IMR-90 (cell line): ENCODE measurements around the gene FGF6. TPM values are rescaled to one million over a fixed set of nuclear protein-coding genes. Genes with fewer than 3 reads are reported as not detected.

ENCODE experiments used
- ATAC-seq: fragments of 200-7000 bp; cut with Tn5 transposase; 2 replicates; pipeline ENCODE4 v1.9.1; 2020; ENCODE audit warnings: low read depth, mild to moderate bottlenecking, moderate library complexity
- BruUV-seq: library from RNA; stranded (reverse); fragments of 400-500 nt; replicated peaks from 2 replicates; lab custom pipeline; 2021; lab: Mats Ljungman, UMichigan
- CTCF ChIA-PET: fragments of 300-600 bp; formaldehyde crosslinking; extraction: SDS; loops from one replicate; lab custom pipeline; 2021; ENCODE audit warnings: antibody characterized with exemption; lab: Yijun Ruan, JAX
- POLR2A ChIA-PET: fragments of 300-600 bp; sonication (Branson Sonifier 250); formaldehyde crosslinking; loops from one replicate; lab custom pipeline; 2022; ENCODE audit warnings: antibody characterized with exemption; ENCODE audit not compliant: unreplicated experiment; lab: Charles Lee
- DNase-seq: peaks from one replicate; pipeline ENCODE4 v3.0.0; 2013
- H2AFZ ChIP-seq: replicated peaks from 2 replicates; pipeline ENCODE3; 2013; ENCODE audit warnings: low read length, mild to moderate bottlenecking; ENCODE audit not compliant: poor library complexity
- H2AK5ac ChIP-seq: 2 replicates; pipeline ENCODE4 v1.6.1; 2013; ENCODE audit warnings: low read depth, low read length, inconsistent platforms
- H2AK9ac ChIP-seq: replicated peaks from 2 replicates; pipeline ENCODE3; 2013; ENCODE audit warnings: mild to moderate bottlenecking, low read depth, low read length, moderate library complexity; ENCODE audit not compliant: poor library complexity
- H2BK120ac ChIP-seq: 2 replicates; pipeline ENCODE4 v1.6.1; 2013; ENCODE audit warnings: low read depth, low read length, inconsistent platforms
- H2BK15ac ChIP-seq: 3 replicates; pipeline ENCODE4 v1.6.1; 2013; ENCODE audit warnings: low read depth, low read length, inconsistent platforms
- H2BK20ac ChIP-seq: 2 replicates; pipeline ENCODE4 v1.6.1; 2013; ENCODE audit warnings: low read depth, mild to moderate bottlenecking, inconsistent platforms, low read length, moderate library complexity
- H2BK5ac ChIP-seq: 2 replicates; pipeline ENCODE4 v1.6.1; 2013; ENCODE audit warnings: mild to moderate bottlenecking, low read depth, low read length, inconsistent platforms; ENCODE audit not compliant: poor library complexity, severe bottlenecking
- H3K14ac ChIP-seq: replicated peaks from 2 replicates; pipeline ENCODE4 v1.6.1; 2013; ENCODE audit warnings: low read depth, low read length, inconsistent platforms
- H3K18ac ChIP-seq: 2 replicates; pipeline ENCODE4 v1.6.1; 2013; ENCODE audit warnings: low read depth, low read length, control low read depth
- H3K23ac ChIP-seq: 2 replicates; pipeline ENCODE4 v1.6.1; 2013; ENCODE audit warnings: low read depth, low read length, inconsistent platforms
- H3K27ac ChIP-seq: 2 replicates; pipeline ENCODE4 v1.5.1; 2013; ENCODE audit warnings: mild to moderate bottlenecking, control low read depth, low read length; ENCODE audit not compliant: insufficient read depth
- H3K27me3 ChIP-seq: 2 replicates; pipeline ENCODE4 v1.6.1; 2013; ENCODE audit warnings: low read length; ENCODE audit not compliant: control insufficient read depth, insufficient read depth
- H3K36me3 ChIP-seq: 2 replicates; pipeline ENCODE4 v1.6.1; 2013; ENCODE audit warnings: low read length, mixed read lengths; ENCODE audit not compliant: control insufficient read depth, insufficient read depth
- H3K4ac ChIP-seq: 2 replicates; pipeline ENCODE4 v1.6.1; 2013; ENCODE audit warnings: low read depth, low read length, inconsistent platforms
- H3K4me1 ChIP-seq: 2 replicates; pipeline ENCODE4 v1.6.1; 2013; ENCODE audit warnings: low read length, mixed read lengths; ENCODE audit not compliant: control insufficient read depth, insufficient read depth
- H3K4me2 ChIP-seq: 2 replicates; pipeline ENCODE4 v1.6.1; 2013; ENCODE audit warnings: low read depth, mild to moderate bottlenecking, control low read depth, low read length, moderate library complexity
- H3K4me3 ChIP-seq: 2 replicates; pipeline ENCODE4 v1.5.1; 2013; ENCODE audit warnings: low read depth, mild to moderate bottlenecking, control low read depth, low read length, moderate library complexity; ENCODE audit not compliant: insufficient read depth
- H3K56ac ChIP-seq: 2 replicates; pipeline ENCODE4 v1.6.1; 2013; ENCODE audit warnings: low read length, inconsistent platforms; ENCODE audit not compliant: insufficient read depth; ENCODE audit errors: extremely low read depth
- H3K79me1 ChIP-seq, 2 experiments: 2 replicates each; pipeline ENCODE4 v1.6.1; 2013; ENCODE audit warnings: low read length in 2 of 2, inconsistent platforms in 1 of 2, low read depth in 1 of 2
- H3K9ac ChIP-seq: 2 replicates; pipeline ENCODE4 v1.6.1; 2013; ENCODE audit warnings: low read depth, low read length, control low read depth
- H3K9me1 ChIP-seq: 2 replicates; pipeline ENCODE4 v1.6.1; 2013; ENCODE audit warnings: low read length, inconsistent platforms; ENCODE audit not compliant: insufficient read depth
- H3K9me3 ChIP-seq: 2 replicates; pipeline ENCODE4 v1.6.1; 2013; ENCODE audit warnings: low read length; ENCODE audit not compliant: control insufficient read depth, insufficient read depth
- H4K20me1 ChIP-seq: 2 replicates; pipeline ENCODE4 v1.6.1; 2013; ENCODE audit warnings: low read length, inconsistent platforms; ENCODE audit not compliant: insufficient read depth
- H4K5ac ChIP-seq: 2 replicates; pipeline ENCODE4 v1.6.1; 2013; ENCODE audit warnings: mild to moderate bottlenecking, low read depth, low read length, control low read depth
- H4K8ac ChIP-seq, 2 experiments: 2 replicates each; pipeline ENCODE4 v1.6.1; 2013; ENCODE audit warnings: low read depth in 2 of 2, low read length in 2 of 2, control low read depth in 1 of 2, inconsistent platforms in 1 of 2
- H4K91ac ChIP-seq: 2 replicates; pipeline ENCODE4 v1.6.1; 2013; ENCODE audit warnings: low read depth, low read length, inconsistent platforms; ENCODE audit not compliant: insufficient read depth
- BHLHE40 ChIP-seq: fragments of 150-350 bp; IDR thresholded peaks from 2 replicates; pipeline ENCODE4 v1.6.1; 2016; ENCODE audit warnings: mild to moderate bottlenecking, low read depth, low read length
- CHD1 ChIP-seq: IDR thresholded peaks from 2 replicates; pipeline ENCODE4 v1.6.1; 2012; ENCODE audit warnings: low read depth, low read length, improper control_type of control experiment
- FOS ChIP-seq: fragments of 150-350 bp; IDR thresholded peaks from 2 replicates; pipeline ENCODE4 v1.6.1; 2016; ENCODE audit warnings: low read depth, low read length
- MAFK ChIP-seq: IDR thresholded peaks from 2 replicates; pipeline ENCODE4 v1.6.1; 2012; ENCODE audit warnings: low read depth, low read length, improper control_type of control experiment
- NFE2L2 ChIP-seq: fragments of 150-350 bp; IDR thresholded peaks from 2 replicates; pipeline ENCODE4 v1.6.1; 2016; ENCODE audit warnings: low read depth, mild to moderate bottlenecking, low read length
- POLR2A ChIP-seq: IDR thresholded peaks from 2 replicates; pipeline ENCODE4 v1.6.1; 2012; ENCODE audit warnings: mild to moderate bottlenecking, low read depth, low read length
- RAD21 ChIP-seq: IDR thresholded peaks from 2 replicates; pipeline ENCODE4 v1.6.1; 2012; ENCODE audit warnings: low read length, improper control_type of control experiment
- RCOR1 ChIP-seq: IDR thresholded peaks from 2 replicates; pipeline ENCODE4 v1.6.1; 2012; ENCODE audit warnings: mild to moderate bottlenecking, low read length, improper control_type of control experiment; ENCODE audit not compliant: insufficient replicate concordance
- SMC3 ChIP-seq: fragments of 150-350 bp; IDR thresholded peaks from 2 replicates; pipeline ENCODE4 v1.6.1; 2016; ENCODE audit warnings: low read depth, mild to moderate bottlenecking, antibody characterized with exemption, low read length, moderate library complexity
- WGBS, 2 experiments: methylation state at CpG; one replicate each; pipeline versions ENCODE4 v1.1.5 to v1.1.7; 2013; ENCODE audit warnings: missing lambda C conversion rate in 2 of 2; ENCODE audit not compliant: insufficient read length in 1 of 2; ENCODE audit errors: extremely low coverage in 2 of 2; 5-methylcytosine and 5-hydroxymethylcytosine counted together
- dilution Hi-C: fragments of 300-500 bp; cut with HindIII; formaldehyde crosslinking; loops from one replicate; pipeline ENCODE4 v1.14.3; 2018; ENCODE audit warnings: low sequenced_read_pairs; ENCODE audit not compliant: unreplicated experiment
- in situ Hi-C: fragments of 300-500 bp; cut with MboI; formaldehyde crosslinking; loops from 3 replicates; pipeline ENCODE4 v1.14.3; 2019; ENCODE audit warnings: low sequenced_read_pairs, inconsistent platforms, mixed read lengths
- intact Hi-C: fragments of 100-400 bp; cut with micrococcal nuclease; formaldehyde crosslinking; loops from 2 replicates; pipeline ENCODE4 v1.10.0; 2022
- polyA plus RNA-seq, 3 experiments: library from polyadenylated mRNA; depleted of rRNA; stranded (reverse); fragments of >200 nt; gene quantifications; 2 replicates each; pipeline ENCODE4 v1.2.3, GENCODE V29; 2012; ENCODE audit warnings: low replicate concordance in 1 of 3
- total RNA-seq: library from RNA; depleted of rRNA; stranded (reverse); fragments of >200 nt; gene quantifications from 2 replicates; pipeline ENCODE4 v1.2.3, GENCODE V29; 2012
- TF ChIP-seq, protein P1 (sequence below): fragments of 150-350 bp; IDR thresholded peaks from 2 replicates; pipeline ENCODE4 v1.6.1; 2016; ENCODE audit warnings: low read depth, mild to moderate bottlenecking, low read length, moderate library complexity, borderline replicate concordance

FGF6 gene
- total and polyA plus RNA-seq, 2 of the 4 experiments (the other 2 are of a cell fraction) = not detected

GRCh38 chr12:4416276-4416675, 29.3 kb downstream of the FGF6 start:
- H3K18ac ChIP-seq = no peak overlapping the region
- no peak overlapping the region for H3K4me3 ChIP-seq
- ChIA-PET CTCF (no interaction called here), POLR2A (no interaction called here)
- ATAC-seq (no peak), DNase-seq (no peak)
- H4K20me1 ChIP-seq = no peaks in the 10 kb centered on the region
- H2BK5ac ChIP-seq = no peak overlapping the region
- H3K9me1 ChIP-seq = no peaks in the 10 kb centered on the region
- dilution Hi-C loops = no loop called here
- H2AK5ac ChIP-seq = no peak overlapping the region
- no peak overlapping the region for H3K56ac ChIP-seq
- H3K4ac ChIP-seq = no peak overlapping the region
- no peak overlapping the region for H2BK15ac ChIP-seq
- no peaks in the 10 kb centered on the region for H3K36me3 ChIP-seq
- H3K4me1 ChIP-seq = no peaks in the 10 kb centered on the region
- no peak overlapping the region for H3K9ac ChIP-seq
- H4K5ac ChIP-seq = no peak overlapping the region
- WGBS, 2 experiments = 90% methylated on average over 4 of the region's 8 CpGs; no CpG with 5 or more reads in 1 of the 2 experiments
- no peak overlapping the region for H3K14ac ChIP-seq
- H2BK120ac ChIP-seq = no peak overlapping the region
- in situ Hi-C loops = no loop called here
- H2BK20ac ChIP-seq = no peak overlapping the region
- no peak overlapping the region for H3K4me2 ChIP-seq
- intact Hi-C loops = no loop called here
- no TSS peak for BruUV-seq
- no peak overlapping the region for H4K91ac ChIP-seq
- no peak overlapping the region for H2AK9ac ChIP-seq
- TF ChIP-seq RAD21 (no peak), MAFK (no peak), BHLHE40 (no peak), CHD1 (no peak), SMC3 (no peak), NFE2L2 (no peak), POLR2A (no peak), RCOR1 (no peak), FOS (no peak)
- TF ChIP-seq, protein P1, sequence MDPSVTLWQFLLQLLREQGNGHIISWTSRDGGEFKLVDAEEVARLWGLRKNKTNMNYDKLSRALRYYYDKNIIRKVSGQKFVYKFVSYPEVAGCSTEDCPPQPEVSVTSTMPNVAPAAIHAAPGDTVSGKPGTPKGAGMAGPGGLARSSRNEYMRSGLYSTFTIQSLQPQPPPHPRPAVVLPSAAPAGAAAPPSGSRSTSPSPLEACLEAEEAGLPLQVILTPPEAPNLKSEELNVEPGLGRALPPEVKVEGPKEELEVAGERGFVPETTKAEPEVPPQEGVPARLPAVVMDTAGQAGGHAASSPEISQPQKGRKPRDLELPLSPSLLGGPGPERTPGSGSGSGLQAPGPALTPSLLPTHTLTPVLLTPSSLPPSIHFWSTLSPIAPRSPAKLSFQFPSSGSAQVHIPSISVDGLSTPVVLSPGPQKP = no peak
- no peak overlapping the region for H3K27ac ChIP-seq
- no peaks in the 10 kb centered on the region for H3K79me1 ChIP-seq
- H3K9me3 ChIP-seq = no peaks in the 10 kb centered on the region
- no peak overlapping the region for H2AFZ ChIP-seq
- no peak overlapping the region for H3K23ac ChIP-seq
- no peak overlapping the region for H4K8ac ChIP-seq
- H3K27me3 ChIP-seq = peaks cover 23% of the 10 kb centered on the region
